NCI-H1694 treated with DMSO at 0.1 percent for 48 hours (cell line): Measurements from ENCODE around the gene GATC.
A peak's percentile ranks its signal among the peaks of the same experiment; 100 is the strongest.

Source experiments
- DNase-seq: peaks from one replicate; lab custom pipeline; 2025; lab: John Stamatoyannopoulos, UW

GATC gene

GRCh38 chr12:120445911-120446843 lies at the start of gene GATC, which contains the start of gene TRIAP1:
TSS of gene GATC (plus strand) at chr12:120446444. CDS start at chr12:120446481, 37 bp downstream.
TSS of gene TRIAP1 (minus strand) at chr12:120446384. CDS start at chr12:120446372, 12 bp downstream.
- peak; percentile 33 for DNase-seq

- no peak for DNase-seq
Observed at GRCh38 chr12:120397824-120398540, 48.3 kb upstream of the GATC start.

- no peak for DNase-seq
Observed at GRCh38 chr12:120399531-120399930, 46.7 kb upstream of the GATC start.

- no peak for DNase-seq
Observed at GRCh38 chr12:120402217-120402616, 44.0 kb upstream of the GATC start.

GRCh38 chr12:120403869-120404268 lies 42.4 kb upstream of the GATC start:
- no peak for DNase-seq

- no peak for DNase-seq
Observed at GRCh38 chr12:120404271-120404670, 42.0 kb upstream of the GATC start.

GRCh38 chr12:120406069-120406468 lies 40.2 kb upstream of the GATC start:
- no peak for DNase-seq

- DNase-seq: no peak
Observed at GRCh38 chr12:120406553-120406952, 39.7 kb upstream of the GATC start.

GRCh38 chr12:120408771-120409170 lies 37.5 kb upstream of the GATC start:
- no peak for DNase-seq

GRCh38 chr12:120412421-120412820 lies 33.8 kb upstream of the GATC start:
- no peak for DNase-seq

GRCh38 chr12:120413901-120414695 lies 32.1 kb upstream of the GATC start:
- no peak for DNase-seq

GRCh38 chr12:120416490-120417216 lies 29.6 kb upstream of the GATC start:
- no peak for DNase-seq

- no peak for DNase-seq
Observed at GRCh38 chr12:120417917-120418580, 28.2 kb upstream of the GATC start.

GRCh38 chr12:120421701-120422100 lies 24.5 kb upstream of the GATC start:
- DNase-seq: no peak

- no peak for DNase-seq
Observed at GRCh38 chr12:120422892-120423456, 23.3 kb upstream of the GATC start.

GRCh38 chr12:120425797-120426196 lies 20.4 kb upstream of the GATC start:
- no peak for DNase-seq

- no peak for DNase-seq
Observed at GRCh38 chr12:120428597-120429229, 17.5 kb upstream of the GATC start.

- no peak for DNase-seq
Observed at GRCh38 chr12:120429368-120429767, 16.9 kb upstream of the GATC start.

GRCh38 chr12:120432772-120433525 lies 13.3 kb upstream of the GATC start:
- no peak for DNase-seq
